ENCODE measurements around the gene TMEM248. TPM values are rescaled to one million over a fixed set of nuclear protein-coding genes. Genes with fewer than 3 reads are reported as not detected.

Gene TMEM248
- total and polyA plus RNA-seq, 2 of the 13 experiments (the other 11 are each of a cell fraction or from before 2014, with no cell fraction given) = 54.3 to 109 TPM

DNA sequence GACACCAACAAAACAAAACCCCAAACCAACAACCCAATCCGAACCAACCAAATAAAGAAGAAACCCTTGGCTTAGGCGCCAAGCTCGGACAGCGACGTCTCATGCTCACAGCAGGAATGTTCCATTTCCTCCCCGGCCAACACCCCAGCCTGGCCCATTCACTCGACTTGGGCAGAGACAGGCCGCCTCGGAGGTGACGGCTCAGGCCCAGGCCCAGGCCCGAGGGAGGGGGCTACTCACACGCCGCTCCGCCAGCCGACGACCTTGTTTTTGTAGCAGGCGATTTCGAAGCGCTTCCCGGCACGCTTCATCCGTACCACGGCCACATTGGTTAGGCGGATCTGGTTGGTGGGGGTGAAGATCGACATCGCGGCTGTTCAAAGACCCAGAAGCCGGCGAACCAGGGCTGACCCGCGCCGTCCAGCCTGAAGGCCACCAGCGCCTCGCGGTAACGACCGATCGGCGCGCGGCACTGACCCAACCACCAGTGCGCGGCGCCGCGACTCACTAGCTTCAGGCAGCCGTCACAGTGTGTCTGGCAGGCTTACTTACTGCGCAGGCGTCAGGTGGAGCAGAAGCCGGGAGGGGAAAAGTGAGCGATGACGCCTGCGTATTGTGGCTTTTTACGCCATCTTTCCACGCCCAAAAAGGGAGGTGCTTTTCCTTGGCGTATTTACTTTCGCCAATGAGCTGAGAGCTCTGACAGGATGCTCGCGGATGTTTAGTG is 74.2 kb downstream of the TMEM248 start, which contains the start of gene SBDS (continued):
- 0 out of 2 replicates have a peak, but pooled peaks have one; percentile 58 for TF ChIP-seq ZNF33B (CRISPR knock-in tag; IDR thresholded peaks at IDR 0.05)
- TF ChIP-seq, protein P1, sequence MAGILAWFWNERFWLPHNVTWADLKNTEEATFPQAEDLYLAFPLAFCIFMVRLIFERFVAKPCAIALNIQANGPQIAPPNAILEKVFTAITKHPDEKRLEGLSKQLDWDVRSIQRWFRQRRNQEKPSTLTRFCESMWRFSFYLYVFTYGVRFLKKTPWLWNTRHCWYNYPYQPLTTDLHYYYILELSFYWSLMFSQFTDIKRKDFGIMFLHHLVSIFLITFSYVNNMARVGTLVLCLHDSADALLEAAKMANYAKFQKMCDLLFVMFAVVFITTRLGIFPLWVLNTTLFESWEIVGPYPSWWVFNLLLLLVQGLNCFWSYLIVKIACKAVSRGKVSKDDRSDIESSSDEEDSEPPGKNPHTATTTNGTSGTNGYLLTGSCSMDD (CRISPR knock-in tag; IDR thresholded peaks at IDR 0.05) = 0 out of 2 replicates have a peak, but pooled peaks have one; percentile 7
- TF ChIP-seq DRAP1 (CRISPR knock-in tag; IDR thresholded peaks at IDR 0.05) = peak; percentile 80
- TF ChIP-seq ZNF547 (CRISPR knock-in tag; IDR thresholded peaks at IDR 0.05) = peak; percentile 60; the same call in 1 of the 2 replicates
- TF ChIP-seq ZNF710 (CRISPR knock-in tag; IDR thresholded peaks at IDR 0.05; ENCODE audit: borderline replicate concordance) = 0 out of 2 replicates have a peak, but pooled peaks have one; percentile 48
- TF ChIP-seq, protein P2, sequence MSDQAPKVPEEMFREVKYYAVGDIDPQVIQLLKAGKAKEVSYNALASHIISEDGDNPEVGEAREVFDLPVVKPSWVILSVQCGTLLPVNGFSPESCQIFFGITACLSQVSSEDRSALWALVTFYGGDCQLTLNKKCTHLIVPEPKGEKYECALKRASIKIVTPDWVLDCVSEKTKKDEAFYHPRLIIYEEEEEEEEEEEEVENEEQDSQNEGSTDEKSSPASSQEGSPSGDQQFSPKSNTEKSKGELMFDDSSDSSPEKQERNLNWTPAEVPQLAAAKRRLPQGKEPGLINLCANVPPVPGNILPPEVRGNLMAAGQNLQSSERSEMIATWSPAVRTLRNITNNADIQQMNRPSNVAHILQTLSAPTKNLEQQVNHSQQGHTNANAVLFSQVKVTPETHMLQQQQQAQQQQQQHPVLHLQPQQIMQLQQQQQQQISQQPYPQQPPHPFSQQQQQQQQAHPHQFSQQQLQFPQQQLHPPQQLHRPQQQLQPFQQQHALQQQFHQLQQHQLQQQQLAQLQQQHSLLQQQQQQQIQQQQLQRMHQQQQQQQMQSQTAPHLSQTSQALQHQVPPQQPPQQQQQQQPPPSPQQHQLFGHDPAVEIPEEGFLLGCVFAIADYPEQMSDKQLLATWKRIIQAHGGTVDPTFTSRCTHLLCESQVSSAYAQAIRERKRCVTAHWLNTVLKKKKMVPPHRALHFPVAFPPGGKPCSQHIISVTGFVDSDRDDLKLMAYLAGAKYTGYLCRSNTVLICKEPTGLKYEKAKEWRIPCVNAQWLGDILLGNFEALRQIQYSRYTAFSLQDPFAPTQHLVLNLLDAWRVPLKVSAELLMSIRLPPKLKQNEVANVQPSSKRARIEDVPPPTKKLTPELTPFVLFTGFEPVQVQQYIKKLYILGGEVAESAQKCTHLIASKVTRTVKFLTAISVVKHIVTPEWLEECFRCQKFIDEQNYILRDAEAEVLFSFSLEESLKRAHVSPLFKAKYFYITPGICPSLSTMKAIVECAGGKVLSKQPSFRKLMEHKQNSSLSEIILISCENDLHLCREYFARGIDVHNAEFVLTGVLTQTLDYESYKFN (CRISPR knock-in tag; conservative IDR thresholded peaks at IDR 0.05) = peak; percentile 25; the same call in 1 of the 2 replicates
- TF ChIP-seq ARHGAP35 (CRISPR knock-in tag; IDR thresholded peaks at IDR 0.05; ENCODE audit: borderline replicate concordance) = peak; percentile 47; the same call in 1 of the 2 replicates
- 0 out of 2 replicates have a peak, but pooled peaks have one; percentile 77 for TF ChIP-seq ZNF569 (CRISPR knock-in tag; IDR thresholded peaks at IDR 0.05; ENCODE audit: borderline replicate concordance)
- TF ChIP-seq ZBTB8A (CRISPR knock-in tag; IDR thresholded peaks at IDR 0.05; ENCODE audit: borderline replicate concordance, low read depth) = peak; percentile 47; the same call in 1 of the 2 replicates
- TF ChIP-seq, protein P3, sequence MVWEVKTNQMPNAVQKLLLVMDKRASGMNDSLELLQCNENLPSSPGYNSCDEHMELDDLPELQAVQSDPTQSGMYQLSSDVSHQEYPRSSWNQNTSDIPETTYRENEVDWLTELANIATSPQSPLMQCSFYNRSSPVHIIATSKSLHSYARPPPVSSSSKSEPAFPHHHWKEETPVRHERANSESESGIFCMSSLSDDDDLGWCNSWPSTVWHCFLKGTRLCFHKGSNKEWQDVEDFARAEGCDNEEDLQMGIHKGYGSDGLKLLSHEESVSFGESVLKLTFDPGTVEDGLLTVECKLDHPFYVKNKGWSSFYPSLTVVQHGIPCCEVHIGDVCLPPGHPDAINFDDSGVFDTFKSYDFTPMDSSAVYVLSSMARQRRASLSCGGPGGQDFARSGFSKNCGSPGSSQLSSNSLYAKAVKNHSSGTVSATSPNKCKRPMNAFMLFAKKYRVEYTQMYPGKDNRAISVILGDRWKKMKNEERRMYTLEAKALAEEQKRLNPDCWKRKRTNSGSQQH (CRISPR knock-in tag; IDR thresholded peaks at IDR 0.05; ENCODE audit: low read depth) = peak; percentile 36; the same call in 1 of the 2 replicates
- peak; percentile 56; the same call in 1 of the 2 replicates for TF ChIP-seq CSRNP1 (CRISPR knock-in tag; IDR thresholded peaks at IDR 0.05)
- TF ChIP-seq, protein P4, sequence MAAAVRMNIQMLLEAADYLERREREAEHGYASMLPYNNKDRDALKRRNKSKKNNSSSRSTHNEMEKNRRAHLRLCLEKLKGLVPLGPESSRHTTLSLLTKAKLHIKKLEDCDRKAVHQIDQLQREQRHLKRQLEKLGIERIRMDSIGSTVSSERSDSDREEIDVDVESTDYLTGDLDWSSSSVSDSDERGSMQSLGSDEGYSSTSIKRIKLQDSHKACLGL (CRISPR knock-in tag; IDR thresholded peaks at IDR 0.05) = 0 out of 2 replicates have a peak, but pooled peaks have one; percentile 16
- TF ChIP-seq CAMTA2 (CRISPR knock-in tag; IDR thresholded peaks at IDR 0.05; ENCODE audit: borderline replicate concordance) = peak; percentile 62; the same call in 1 of the 2 replicates
- TF ChIP-seq ASH2L (IDR thresholded peaks at IDR 0.05; ENCODE audit: insufficient read length, low read depth, low read length) = peak; percentile 41
- TF ChIP-seq, protein P5, sequence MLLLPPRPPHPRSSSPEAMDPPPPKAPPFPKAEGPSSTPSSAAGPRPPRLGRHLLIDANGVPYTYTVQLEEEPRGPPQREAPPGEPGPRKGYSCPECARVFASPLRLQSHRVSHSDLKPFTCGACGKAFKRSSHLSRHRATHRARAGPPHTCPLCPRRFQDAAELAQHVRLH (CRISPR knock-in tag; IDR thresholded peaks at IDR 0.05; ENCODE audit: borderline replicate concordance, low read depth) = 0 out of 2 replicates have a peak, but pooled peaks have one; percentile 25
